HepG2 (cell line): Measurements from ENCODE around the gene RARS2. TPM values are rescaled to one million over a fixed set of nuclear protein-coding genes. Genes with fewer than 3 reads are reported as not detected.

Experiments
- AHR ChIP-seq: IDR thresholded peaks from 2 replicates; pipeline ENCODE4 v1.6.1; 2018; ENCODE audit warnings: missing genetic modification reagents, missing compliant biosample characterization
- CBX1 ChIP-seq: IDR thresholded peaks from one replicate; pipeline ENCODE4 v1.6.1; 2016; ENCODE audit warnings: antibody characterized with exemption, low read depth
- GTF3A ChIP-seq: sonication (generic); formaldehyde crosslinking; conservative IDR thresholded peaks from 2 replicates; pipeline ENCODE4 v1.4.0; 2020; ENCODE audit warnings: mild to moderate bottlenecking, missing genetic modification reagents
- HDAC1 ChIP-seq: sonication (generic); formaldehyde crosslinking; IDR thresholded peaks from 2 replicates; pipeline ENCODE4 v1.5.1; 2020; ENCODE audit warnings: mild to moderate bottlenecking, missing genetic modification reagents
- HES4 ChIP-seq: sonication (generic); formaldehyde crosslinking; IDR thresholded peaks from 2 replicates; pipeline ENCODE4 v1.9.0; 2021; ENCODE audit warnings: mild to moderate bottlenecking, missing genetic modification reagents, borderline replicate concordance
- HNRNPK ChIP-seq: fragments of 200-400 bp; formaldehyde crosslinking; IDR thresholded peaks from 2 replicates; pipeline ENCODE4 v1.6.1; 2018; ENCODE audit warnings: low read length, low read depth, moderate library complexity, mild to moderate bottlenecking; ENCODE audit not compliant: poor library complexity, severe bottlenecking
- HNRNPLL ChIP-seq: fragments of 200-400 bp; formaldehyde crosslinking; IDR thresholded peaks from 2 replicates; pipeline ENCODE4 v1.6.1; 2017; ENCODE audit warnings: mild to moderate bottlenecking, low read depth, low read length; ENCODE audit not compliant: poor library complexity, severe bottlenecking
- KMT2B ChIP-seq: IDR thresholded peaks from 2 replicates; pipeline ENCODE4 v1.6.1; 2016; ENCODE audit warnings: missing genetic modification reagents, missing compliant biosample characterization
- MIER3 ChIP-seq: IDR thresholded peaks from 2 replicates; pipeline ENCODE4 v1.6.1; 2016; ENCODE audit warnings: missing compliant biosample characterization, borderline replicate concordance
- RBM22 ChIP-seq: fragments of 200-400 bp; formaldehyde crosslinking; optimal IDR thresholded peaks from 2 replicates; pipeline ENCODE3; 2017; ENCODE audit warnings: mild to moderate bottlenecking, low read length, moderate library complexity
- SALL2 ChIP-seq: sonication (generic); formaldehyde crosslinking; IDR thresholded peaks from 2 replicates; pipeline ENCODE4 v1.8.1; 2023; ENCODE audit warnings: mild to moderate bottlenecking, missing genetic modification reagents, inconsistent platforms
- TBP ChIP-seq: sonication (generic); formaldehyde crosslinking; IDR thresholded peaks from 2 replicates; pipeline ENCODE4 v1.5.0; 2020; ENCODE audit warnings: missing genetic modification reagents
- YEATS4 ChIP-seq: sonication (generic); formaldehyde crosslinking; IDR thresholded peaks from 2 replicates; pipeline ENCODE4 v1.4.0; 2020; ENCODE audit warnings: missing genetic modification reagents, borderline replicate concordance
- ZFAT ChIP-seq: sonication (generic); formaldehyde crosslinking; conservative IDR thresholded peaks from 2 replicates; pipeline ENCODE4 v1.8.1; 2023; ENCODE audit warnings: missing genetic modification reagents, inconsistent platforms
- ZNF10 ChIP-seq: sonication (generic); formaldehyde crosslinking; IDR thresholded peaks from 2 replicates; pipeline ENCODE4 v1.4.0; 2020; ENCODE audit warnings: mild to moderate bottlenecking, low read depth, missing genetic modification reagents, borderline replicate concordance
- ZNF12 ChIP-seq: sonication (generic); formaldehyde crosslinking; IDR thresholded peaks from 2 replicates; pipeline ENCODE4 v1.5.0; 2020; ENCODE audit warnings: missing genetic modification reagents
- ZNF510 ChIP-seq: sonication (generic); formaldehyde crosslinking; IDR thresholded peaks from 2 replicates; pipeline ENCODE4 v1.4.0; 2020; ENCODE audit warnings: low read depth, mild to moderate bottlenecking, missing genetic modification reagents
- ZNF557 ChIP-seq: sonication (generic); formaldehyde crosslinking; IDR thresholded peaks from 2 replicates; pipeline ENCODE4 v1.4.0; 2020; ENCODE audit warnings: missing genetic modification reagents
- ZSCAN31 ChIP-seq: sonication (generic); formaldehyde crosslinking; IDR thresholded peaks from 2 replicates; pipeline ENCODE4 v1.5.0; 2020; ENCODE audit warnings: low read depth, mild to moderate bottlenecking, missing genetic modification reagents
- polyA plus RNA-seq, 8 experiments: library from polyadenylated mRNA; depleted of rRNA in 3 of 8; stranded (reverse) in 7 of 8; unstranded in 1 of 8; fragments of >200 nt; fragmentation: Illumina TruSeq in 4 of 8; extraction: Trizol in 4 of 8; gene quantifications; 2 replicates each; pipeline versions ENCODE4 v1.2.1 to v1.2.3, GENCODE V29; 2011 to 2016; ENCODE audit warnings: low read depth in 4 of 8, missing spikeins in 1 of 8, mixed read lengths in 1 of 8; ENCODE audit not compliant: insufficient read depth in 1 of 8
- total RNA-seq, 5 experiments: library from RNA; depleted of rRNA; stranded (reverse); fragments of >200 nt; fragmentation: Illumina TruSeq; extraction: Trizol; gene quantifications; 2 replicates each; pipeline ENCODE4 v1.2.3, GENCODE V29; 2016; ENCODE audit warnings: low read depth in 1 of 5
- TF ChIP-seq, protein P1 (sequence below): sonication (generic); formaldehyde crosslinking; IDR thresholded peaks from 2 replicates; pipeline ENCODE4 v1.4.0; 2020; ENCODE audit warnings: missing genetic modification reagents
- TF ChIP-seq, protein P2 (sequence below): IDR thresholded peaks from 2 replicates; pipeline ENCODE4 v1.6.1; 2012; ENCODE audit warnings: low read depth, low read length, improper control_type of control experiment
- TF ChIP-seq, protein P3 (sequence below): sonication (generic); formaldehyde crosslinking; IDR thresholded peaks from 2 replicates; pipeline ENCODE4 v1.4.0; 2020; ENCODE audit warnings: missing genetic modification reagents
- TF ChIP-seq, protein P4 (sequence below): sonication (generic); formaldehyde crosslinking; IDR thresholded peaks from 2 replicates; pipeline ENCODE4 v1.4.0; 2020; ENCODE audit warnings: missing genetic modification reagents

The RARS2 gene
- total and polyA plus RNA-seq, 2 of the 13 experiments (the other 11 are each of a cell fraction or from before 2014, with no cell fraction given) = 23.4 to 80.1 TPM

DNA sequence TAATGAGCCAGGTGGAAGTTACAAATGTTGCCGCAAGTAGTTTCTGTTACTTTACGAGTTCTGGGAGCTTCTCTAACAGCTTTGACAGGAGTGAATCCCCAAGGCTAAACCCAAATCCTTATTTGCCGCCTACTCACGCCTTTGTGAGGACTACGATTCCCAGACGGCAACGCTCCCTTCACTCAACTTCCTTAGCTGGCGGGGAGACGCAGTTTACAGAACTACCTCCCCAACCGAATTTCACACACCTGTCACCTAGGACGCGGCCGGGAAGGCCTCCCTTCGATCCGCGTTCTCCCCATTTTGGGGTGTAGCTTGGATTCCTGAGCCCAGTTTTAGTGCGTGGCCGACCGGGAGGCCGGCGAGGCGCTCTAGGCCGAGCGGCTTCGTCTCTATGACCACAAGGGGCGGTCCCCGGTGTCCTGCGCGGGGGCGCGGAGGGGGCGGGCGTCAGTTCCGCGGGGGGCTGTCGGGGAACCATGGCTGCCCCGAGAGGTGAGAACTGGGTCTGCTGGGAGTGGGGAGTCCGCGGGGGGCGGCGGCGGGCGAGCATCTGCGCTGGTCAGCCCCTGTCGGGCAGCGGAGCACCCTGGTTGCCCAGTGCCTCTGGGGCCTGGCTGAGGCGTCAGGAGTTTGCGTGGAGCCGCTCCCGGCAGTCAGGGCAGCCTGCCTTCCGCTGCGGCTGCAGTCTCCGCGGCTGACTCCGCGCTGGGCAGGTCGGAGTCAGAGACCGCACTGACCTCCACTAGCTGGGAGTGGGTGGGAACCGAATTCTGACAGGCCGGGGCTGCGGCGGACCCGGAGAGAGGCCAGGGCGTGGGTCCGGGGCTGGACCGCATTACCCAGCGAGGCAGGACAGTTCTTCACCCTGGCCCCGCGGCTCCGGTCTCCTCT, 117.0 kb downstream of the RARS2 start, which contains the start of gene SLC35A1 (continued):
- TF ChIP-seq, protein P1, sequence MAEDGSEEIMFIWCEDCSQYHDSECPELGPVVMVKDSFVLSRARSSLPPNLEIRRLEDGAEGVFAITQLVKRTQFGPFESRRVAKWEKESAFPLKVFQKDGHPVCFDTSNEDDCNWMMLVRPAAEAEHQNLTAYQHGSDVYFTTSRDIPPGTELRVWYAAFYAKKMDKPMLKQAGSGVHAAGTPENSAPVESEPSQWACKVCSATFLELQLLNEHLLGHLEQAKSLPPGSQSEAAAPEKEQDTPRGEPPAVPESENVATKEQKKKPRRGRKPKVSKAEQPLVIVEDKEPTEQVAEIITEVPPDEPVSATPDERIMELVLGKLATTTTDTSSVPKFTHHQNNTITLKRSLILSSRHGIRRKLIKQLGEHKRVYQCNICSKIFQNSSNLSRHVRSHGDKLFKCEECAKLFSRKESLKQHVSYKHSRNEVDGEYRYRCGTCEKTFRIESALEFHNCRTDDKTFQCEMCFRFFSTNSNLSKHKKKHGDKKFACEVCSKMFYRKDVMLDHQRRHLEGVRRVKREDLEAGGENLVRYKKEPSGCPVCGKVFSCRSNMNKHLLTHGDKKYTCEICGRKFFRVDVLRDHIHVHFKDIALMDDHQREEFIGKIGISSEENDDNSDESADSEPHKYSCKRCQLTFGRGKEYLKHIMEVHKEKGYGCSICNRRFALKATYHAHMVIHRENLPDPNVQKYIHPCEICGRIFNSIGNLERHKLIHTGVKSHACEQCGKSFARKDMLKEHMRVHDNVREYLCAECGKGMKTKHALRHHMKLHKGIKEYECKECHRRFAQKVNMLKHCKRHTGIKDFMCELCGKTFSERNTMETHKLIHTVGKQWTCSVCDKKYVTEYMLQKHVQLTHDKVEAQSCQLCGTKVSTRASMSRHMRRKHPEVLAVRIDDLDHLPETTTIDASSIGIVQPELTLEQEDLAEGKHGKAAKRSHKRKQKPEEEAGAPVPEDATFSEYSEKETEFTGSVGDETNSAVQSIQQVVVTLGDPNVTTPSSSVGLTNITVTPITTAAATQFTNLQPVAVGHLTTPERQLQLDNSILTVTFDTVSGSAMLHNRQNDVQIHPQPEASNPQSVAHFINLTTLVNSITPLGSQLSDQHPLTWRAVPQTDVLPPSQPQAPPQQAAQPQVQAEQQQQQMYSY (CRISPR knock-in tag) = peak; percentile 66
- TF ChIP-seq MIER3 (CRISPR knock-in tag) = no peak
- TF ChIP-seq, protein P2, sequence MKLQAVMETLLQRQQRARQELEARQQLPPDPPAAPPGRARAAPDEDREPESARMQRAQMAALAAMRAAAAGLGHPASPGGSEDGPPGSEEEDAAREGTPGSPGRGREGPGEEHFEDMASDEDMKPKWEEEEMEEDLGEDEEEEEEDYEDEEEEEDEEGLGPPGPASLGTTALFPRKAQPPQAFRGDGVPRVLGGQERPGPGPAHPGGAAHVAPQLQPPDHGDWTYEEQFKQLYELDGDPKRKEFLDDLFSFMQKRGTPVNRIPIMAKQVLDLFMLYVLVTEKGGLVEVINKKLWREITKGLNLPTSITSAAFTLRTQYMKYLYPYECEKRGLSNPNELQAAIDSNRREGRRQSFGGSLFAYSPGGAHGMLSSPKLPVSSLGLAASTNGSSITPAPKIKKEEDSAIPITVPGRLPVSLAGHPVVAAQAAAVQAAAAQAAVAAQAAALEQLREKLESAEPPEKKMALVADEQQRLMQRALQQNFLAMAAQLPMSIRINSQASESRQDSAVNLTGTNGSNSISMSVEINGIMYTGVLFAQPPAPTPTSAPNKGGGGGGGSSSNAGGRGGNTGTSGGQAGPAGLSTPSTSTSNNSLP = no peak
- no peak; the same call in 1 of the 2 replicates for TF ChIP-seq ZFAT
- peak; percentile 49 for TF ChIP-seq HNRNPK
- peak; percentile 15; the same call in 1 of the 2 replicates for TF ChIP-seq ZNF12 (CRISPR knock-in tag)
- no peak for TF ChIP-seq RBM22
- TF ChIP-seq HDAC1 (CRISPR knock-in tag) = peak; percentile 63; the same call in 1 of the 2 replicates
- no peak for TF ChIP-seq GTF3A (CRISPR knock-in tag)
- TF ChIP-seq ZNF510 = no peak
- TF ChIP-seq HNRNPLL = peak; percentile 82
- TF ChIP-seq CBX1 = no peak
- no peak for TF ChIP-seq ZNF10 (CRISPR knock-in tag)
- TF ChIP-seq HES4 (CRISPR knock-in tag) = peak; percentile 80; the same call in 1 of the 2 replicates
- no peak; the same call in 1 of the 2 replicates for TF ChIP-seq ZNF557 (CRISPR knock-in tag)
- no peak for TF ChIP-seq AHR (CRISPR knock-in tag)
- TF ChIP-seq KMT2B = peak; percentile 95
- TF ChIP-seq ZSCAN31 (CRISPR knock-in tag) = peak; percentile 75; the same call in 1 of the 2 replicates
- TF ChIP-seq, protein P3, sequence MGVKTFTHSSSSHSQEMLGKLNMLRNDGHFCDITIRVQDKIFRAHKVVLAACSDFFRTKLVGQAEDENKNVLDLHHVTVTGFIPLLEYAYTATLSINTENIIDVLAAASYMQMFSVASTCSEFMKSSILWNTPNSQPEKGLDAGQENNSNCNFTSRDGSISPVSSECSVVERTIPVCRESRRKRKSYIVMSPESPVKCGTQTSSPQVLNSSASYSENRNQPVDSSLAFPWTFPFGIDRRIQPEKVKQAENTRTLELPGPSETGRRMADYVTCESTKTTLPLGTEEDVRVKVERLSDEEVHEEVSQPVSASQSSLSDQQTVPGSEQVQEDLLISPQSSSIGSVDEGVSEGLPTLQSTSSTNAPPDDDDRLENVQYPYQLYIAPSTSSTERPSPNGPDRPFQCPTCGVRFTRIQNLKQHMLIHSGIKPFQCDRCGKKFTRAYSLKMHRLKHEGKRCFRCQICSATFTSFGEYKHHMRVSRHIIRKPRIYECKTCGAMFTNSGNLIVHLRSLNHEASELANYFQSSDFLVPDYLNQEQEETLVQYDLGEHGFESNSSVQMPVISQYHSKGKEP (CRISPR knock-in tag) = no peak
- no peak for TF ChIP-seq TBP (CRISPR knock-in tag)
- TF ChIP-seq SALL2 = no peak; the same call in 1 of the 2 replicates
- TF ChIP-seq YEATS4 (CRISPR knock-in tag) = peak; percentile 92
- TF ChIP-seq, protein P4, sequence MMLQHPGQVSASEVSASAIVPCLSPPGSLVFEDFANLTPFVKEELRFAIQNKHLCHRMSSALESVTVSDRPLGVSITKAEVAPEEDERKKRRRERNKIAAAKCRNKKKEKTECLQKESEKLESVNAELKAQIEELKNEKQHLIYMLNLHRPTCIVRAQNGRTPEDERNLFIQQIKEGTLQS (CRISPR knock-in tag) = no peak; the same call in 1 of the 2 replicates
